Esophagus muscularis mucosa (tissue), 4 donors: Measurements from ENCODE around the gene WFDC12. TPM values are rescaled to one million over a fixed set of nuclear protein-coding genes. Genes with fewer than 3 reads are reported as not detected.

Experiments
- DNase-seq: peaks from one replicate; pipeline ENCODE4 v3.0.0-alpha.2; 2017; ENCODE audit errors: extremely low spot score
- H3K27ac ChIP-seq, 4 donors: fragments of 200-600 bp; sonication (generic); replicated peaks in 1 of 4; 1 replicate in 3 of 4; 2 replicates in 1 of 4; pipeline ENCODE4 v1.5.1; 2016 to 2019; ENCODE audit warnings: mild to moderate bottlenecking in 1 of 4
- H3K27me3 ChIP-seq, 4 donors: fragments of 200-600 bp; sonication (generic); one replicate each; pipeline versions ENCODE4 v1.5.1 to v1.6.0; 2016 to 2019
- H3K36me3 ChIP-seq, 4 donors: fragments of 200-600 bp; sonication (generic); one replicate each; pipeline ENCODE4 v1.5.1; 2016 to 2019
- H3K4me1 ChIP-seq, 4 donors: fragments of 200-600 bp; sonication (generic); one replicate each; pipeline ENCODE4 v1.5.1; 2016 to 2019
- H3K4me3 ChIP-seq, 4 donors: fragments of 200-600 bp; sonication (generic); 1 replicate in 2 of 4; 2 replicates in 2 of 4; pipeline ENCODE4 v1.5.1; 2016 to 2019; ENCODE audit warnings: mild to moderate bottlenecking in 4 of 4, moderate library complexity in 1 of 4
- H3K9me3 ChIP-seq, 4 donors: fragments of 200-600 bp; sonication (generic); 1 replicate in 3 of 4; 2 replicates in 1 of 4; pipeline ENCODE4 v1.5.1; 2016 to 2019
- CTCF ChIP-seq, 3 experiments: fragments of 200-600 bp in 2 of 3; fragments of 450-650 bp in 1 of 3; sonication (generic) in 2 of 3; IDR thresholded peaks; one replicate each; pipeline ENCODE4 v1.5.1; 2017 to 2019; ENCODE audit warnings: antibody characterized with exemption in 3 of 3, mild to moderate bottlenecking in 2 of 3, moderate library complexity in 1 of 3
- EP300 ChIP-seq: sonication (generic); formaldehyde crosslinking; IDR thresholded peaks from one replicate; pipeline ENCODE4 v1.6.1; 2017; ENCODE audit warnings: antibody characterized with exemption
- POLR2A ChIP-seq: fragments of 450-650 bp; IDR thresholded peaks from one replicate; pipeline ENCODE4 v1.6.1; 2017; ENCODE audit warnings: antibody characterized with exemption, moderate library complexity, mild to moderate bottlenecking, low read depth
- POLR2AphosphoS5 ChIP-seq, 2 donors: sonication (generic); formaldehyde crosslinking; IDR thresholded peaks; one replicate each; pipeline ENCODE4 v1.6.1; 2017; ENCODE audit warnings: antibody characterized with exemption in 2 of 2
- WGBS: methylation state at CpG from one replicate; pipeline ENCODE4 v1.1.5; 2018; 5-methylcytosine and 5-hydroxymethylcytosine counted together
- intact Hi-C: fragments of 100-400 bp; cut with DNase I; formaldehyde crosslinking; loops from one replicate; pipeline ENCODE4 v1.15.1; 2023
- total RNA-seq, 4 donors: library from RNA; depleted of rRNA; stranded (reverse); fragments of >200 nt; gene quantifications; one replicate each; pipeline versions ENCODE4 v1.1.0 to v1.2.1, GENCODE V29; 2016

The WFDC12 gene, protein sequence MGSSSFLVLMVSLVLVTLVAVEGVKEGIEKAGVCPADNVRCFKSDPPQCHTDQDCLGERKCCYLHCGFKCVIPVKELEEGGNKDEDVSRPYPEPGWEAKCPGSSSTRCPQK
- total RNA-seq: not detected

DNA sequence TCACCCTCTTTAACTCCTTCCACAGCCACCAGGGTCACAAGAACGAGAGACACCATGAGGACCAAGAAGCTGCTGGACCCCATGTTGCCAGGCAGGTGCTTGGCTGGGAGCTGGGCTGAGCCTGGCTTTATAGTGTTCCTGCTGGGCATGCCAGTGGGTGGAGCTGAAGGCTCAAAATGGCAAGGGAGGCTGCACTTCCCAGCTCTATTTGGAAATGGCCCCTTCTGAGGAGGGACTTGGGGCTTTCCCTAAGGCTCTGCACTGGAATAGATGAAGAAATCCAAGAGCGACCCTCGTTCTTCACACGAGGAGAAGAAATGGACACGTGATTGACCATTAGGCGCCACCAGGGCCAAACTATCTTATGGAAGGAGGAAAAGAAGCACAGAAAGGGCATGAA, at the start of gene WFDC12:
Gene WFDC12 (minus strand): TSS at position 101 of the 400 bp plus-strand sequence. CDS start 18 bp downstream, at position 83.
- H3K36me3 ChIP-seq: no peaks in the 10 kb centered on the region
- peak; percentile 55 for DNase-seq
- TF ChIP-seq CTCF (IDR thresholded peaks at IDR 0.05) (no peak), POLR2A (no peak), EP300 (no peak), POLR2AphosphoS5 (IDR thresholded peaks at IDR 0.05) (no peak)
- H3K9me3 ChIP-seq: peaks cover 0 to 3% (median 0%) of the 10 kb centered on the region in 4 donors
- intact Hi-C loops: no loop called here
- H3K27ac ChIP-seq: no peak within 1 kb of the TSS
- H3K27me3 ChIP-seq: peaks cover 0 to 31% (median 0%) of the 10 kb centered on the region in 4 donors
- 85% methylated on average over 6 of the region's 6 CpGs for WGBS
- no peak within 1 kb of the TSS for H3K4me3 ChIP-seq
- no peaks in the 10 kb centered on the region for H3K4me1 ChIP-seq

GRCh38 chr20:45173522-45173921, 49.3 kb upstream of the WFDC12 start:
- TF ChIP-seq EP300 (no peak), POLR2A (no peak), CTCF (IDR thresholded peaks at IDR 0.05) (no peak), POLR2AphosphoS5 (IDR thresholded peaks at IDR 0.05) (no peak)
- intact Hi-C loops: no loop called here
- Histone ChIP-seq H3K27me3 (peaks cover 0 to 11% (median 0%) of the 10 kb centered on the region in 4 donors), H3K36me3 (no peaks in the 10 kb centered on the region), H3K9me3 (peaks cover 0 to 13% (median 4%) of the 10 kb centered on the region in 4 donors), H3K4me1 (no peaks in the 10 kb centered on the region), H3K27ac (no peak overlapping the region), H3K4me3 (no peak overlapping the region)
- DNase-seq: no peak
- WGBS: 21% methylated on average over 1 of the region's 1 CpG

DNA sequence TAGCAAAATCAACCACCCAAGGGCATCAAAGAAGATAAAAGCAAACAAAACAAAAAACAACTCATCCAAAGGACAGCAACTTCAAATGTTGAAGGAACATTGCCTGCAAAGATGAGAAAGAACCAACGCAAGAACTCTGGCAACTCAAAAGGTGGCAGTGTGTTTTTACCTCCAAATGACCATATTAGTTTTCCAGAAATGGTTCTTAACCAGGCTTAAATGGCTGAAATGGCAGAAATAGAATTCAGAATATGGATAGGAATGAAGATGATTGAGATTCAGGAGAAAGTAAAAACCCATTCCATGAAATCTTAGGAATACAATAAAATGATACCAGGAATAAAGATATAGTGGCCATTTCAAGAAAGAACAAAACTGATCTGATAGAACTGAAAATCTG, 40.6 kb upstream of the WFDC12 start:
- H3K9me3 ChIP-seq: peaks cover 0 to 43% (median 11%) of the 10 kb centered on the region in 4 donors
- no peaks in the 10 kb centered on the region for H3K27me3 ChIP-seq
- TF ChIP-seq POLR2A (no peak), EP300 (no peak), CTCF (IDR thresholded peaks at IDR 0.05) (no peak), POLR2AphosphoS5 (IDR thresholded peaks at IDR 0.05) (no peak)
- DNase-seq: no peak
- no peaks in the 10 kb centered on the region for H3K36me3 ChIP-seq
- intact Hi-C loops: no loop called here
- WGBS: 79% methylated on average over 1 of the region's 1 CpG
- H3K4me1 ChIP-seq: no peaks in the 10 kb centered on the region
- H3K27ac ChIP-seq: no peak overlapping the region
- H3K4me3 ChIP-seq: no peak overlapping the region

DNA sequence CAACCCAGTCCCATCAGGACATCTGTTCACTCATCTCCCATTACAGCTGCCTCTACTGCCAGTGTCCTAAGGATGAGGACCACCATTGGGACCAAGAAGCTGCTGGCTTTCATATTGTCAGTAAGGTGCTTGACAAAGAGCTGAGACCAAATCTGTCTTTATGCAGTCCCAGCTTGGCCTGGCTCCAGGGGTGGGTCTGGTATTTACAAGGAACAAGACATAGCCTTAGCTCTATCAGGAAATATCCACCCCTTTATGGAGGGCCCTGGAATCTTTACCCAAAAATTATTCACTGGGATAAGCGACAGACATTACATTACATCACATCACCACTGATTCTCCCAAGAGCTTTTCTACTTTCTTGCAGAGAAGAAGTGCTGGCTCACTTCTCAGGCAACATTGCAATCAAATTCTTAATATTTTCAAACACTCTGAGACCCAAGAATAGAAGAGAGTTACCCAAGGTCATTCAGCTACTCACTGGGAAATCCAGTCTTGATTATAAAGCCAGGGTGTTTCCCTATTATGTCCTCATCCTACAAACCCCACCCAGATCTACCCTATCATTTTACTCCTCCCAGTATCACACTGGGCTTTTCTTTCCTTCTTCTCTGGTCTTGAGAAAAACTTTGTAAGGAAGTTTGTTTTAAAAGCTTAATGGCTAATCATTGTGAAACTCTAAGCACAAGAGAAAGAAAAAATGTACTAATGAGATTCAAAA, 39.0 kb upstream of the WFDC12 start:
- WGBS: 80% methylated on average over 1 of the region's 1 CpG
- intact Hi-C loops: no loop called here
- Histone ChIP-seq H3K36me3 (no peaks in the 10 kb centered on the region), H3K27ac (no peak overlapping the region), H3K27me3 (no peaks in the 10 kb centered on the region), H3K4me1 (no peaks in the 10 kb centered on the region), H3K4me3 (no peak overlapping the region), H3K9me3 (peaks cover 0 to 40% (median 11%) of the 10 kb centered on the region in 4 donors)
- TF ChIP-seq POLR2AphosphoS5 (IDR thresholded peaks at IDR 0.05): no peak
- no peak for TF ChIP-seq CTCF (IDR thresholded peaks at IDR 0.05)
- TF ChIP-seq POLR2A: no peak
- no peak for DNase-seq
